ENCODE data around the gene EAPP.

The EAPP gene

DNA sequence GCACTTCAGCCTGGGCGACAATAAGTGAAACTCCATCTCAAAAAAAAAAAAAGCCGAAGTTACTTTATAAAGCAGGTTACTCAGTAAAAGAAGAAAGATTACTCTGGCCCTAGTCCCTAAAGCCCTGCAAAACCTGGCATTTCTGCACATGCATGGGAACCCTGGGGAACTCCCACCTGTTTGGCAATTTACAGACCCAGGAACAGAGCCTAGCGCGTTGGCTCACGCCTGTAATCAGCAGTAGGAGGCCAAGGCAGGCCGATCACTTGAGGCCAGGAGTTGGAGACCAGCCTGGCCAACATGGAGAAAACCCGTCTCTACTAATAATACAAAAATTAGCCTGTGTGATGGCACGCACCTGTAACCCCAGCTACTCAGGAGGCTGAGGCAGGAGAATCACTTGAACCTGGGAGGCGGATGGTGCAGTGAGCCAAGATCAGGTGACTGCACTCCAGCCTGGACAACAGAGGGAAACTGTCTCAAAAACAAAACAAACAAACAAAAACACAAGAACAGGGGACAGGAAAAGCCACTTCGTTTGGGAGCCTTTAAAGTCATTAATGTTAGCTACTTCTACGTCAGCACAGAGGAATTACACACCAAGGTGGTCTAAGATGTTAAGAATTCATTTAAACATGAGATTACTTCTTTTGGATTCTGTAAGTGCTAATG lies 43.4 kb downstream of the EAPP start:
- TF ChIP-seq, protein P1, sequence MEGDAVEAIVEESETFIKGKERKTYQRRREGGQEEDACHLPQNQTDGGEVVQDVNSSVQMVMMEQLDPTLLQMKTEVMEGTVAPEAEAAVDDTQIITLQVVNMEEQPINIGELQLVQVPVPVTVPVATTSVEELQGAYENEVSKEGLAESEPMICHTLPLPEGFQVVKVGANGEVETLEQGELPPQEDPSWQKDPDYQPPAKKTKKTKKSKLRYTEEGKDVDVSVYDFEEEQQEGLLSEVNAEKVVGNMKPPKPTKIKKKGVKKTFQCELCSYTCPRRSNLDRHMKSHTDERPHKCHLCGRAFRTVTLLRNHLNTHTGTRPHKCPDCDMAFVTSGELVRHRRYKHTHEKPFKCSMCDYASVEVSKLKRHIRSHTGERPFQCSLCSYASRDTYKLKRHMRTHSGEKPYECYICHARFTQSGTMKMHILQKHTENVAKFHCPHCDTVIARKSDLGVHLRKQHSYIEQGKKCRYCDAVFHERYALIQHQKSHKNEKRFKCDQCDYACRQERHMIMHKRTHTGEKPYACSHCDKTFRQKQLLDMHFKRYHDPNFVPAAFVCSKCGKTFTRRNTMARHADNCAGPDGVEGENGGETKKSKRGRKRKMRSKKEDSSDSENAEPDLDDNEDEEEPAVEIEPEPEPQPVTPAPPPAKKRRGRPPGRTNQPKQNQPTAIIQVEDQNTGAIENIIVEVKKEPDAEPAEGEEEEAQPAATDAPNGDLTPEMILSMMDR (IDR thresholded peaks at IDR 0.05; ENCODE audit: insufficient read depth, low read length, missing control alignments) = no peak
- DNase-seq (ENCODE audit: low read depth, low spot score) = no peak
- no peak overlapping the region for H3K4me3 ChIP-seq (ENCODE audit: low read depth, low read length)
- POLR2A ChIA-PET = interaction anchor here (1.4 kb wide), 1 partner anchor 36 kb away, joined by 5 read pairs; no protein-coding TSS in a partner anchor
- CTCF ChIA-PET = interaction anchor here (0.6 to 4.1 kb wide), 6 partner anchors 13 to 173 kb away, joined by 3 to 16 read pairs (median 4); no protein-coding TSS in a partner anchor

- ChIA-PET CTCF (no interaction called here), POLR2A (no interaction called here)
- H3K4me3 ChIP-seq (ENCODE audit: low read depth, low read length) = no peak overlapping the region
- no peak for DNase-seq (ENCODE audit: low read depth, low spot score)
- TF ChIP-seq, protein P1 (IDR thresholded peaks at IDR 0.05; ENCODE audit: insufficient read depth, low read length, missing control alignments) = no peak
These were observed 50.2 kb downstream of the EAPP start for GRCh38 chr14:34489324-34489723.

- no peak for DNase-seq (ENCODE audit: low read depth, low spot score)
- no peak overlapping the region for H3K4me3 ChIP-seq (ENCODE audit: low read depth, low read length)
- ChIA-PET POLR2A (no interaction called here), CTCF (no interaction called here)
- TF ChIP-seq, protein P1 (IDR thresholded peaks at IDR 0.05; ENCODE audit: insufficient read depth, low read length, missing control alignments) = no peak
These were observed 51.0 kb downstream of the EAPP start for GRCh38 chr14:34488528-34488927.

DNA sequence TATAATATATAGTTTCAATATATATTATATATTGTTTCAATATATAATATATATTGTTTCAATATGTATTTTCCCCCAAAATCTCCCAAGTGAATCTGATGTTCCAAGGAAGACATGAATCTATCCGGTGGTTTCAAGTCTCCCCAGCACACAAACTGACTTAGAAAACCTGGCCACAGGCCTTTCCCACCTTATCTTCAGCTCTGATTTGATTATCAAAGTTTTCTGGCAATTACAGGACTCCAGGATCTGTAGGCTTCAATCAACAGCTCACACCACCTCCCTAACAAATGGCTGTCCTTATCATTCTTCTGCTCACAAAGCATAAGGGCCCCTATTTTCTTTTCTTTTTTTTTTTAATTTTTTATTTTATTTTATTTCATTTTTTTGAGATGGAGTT lies 54.8 kb downstream of the EAPP start:
- no peak for DNase-seq (ENCODE audit: low read depth, low spot score)
- TF ChIP-seq, protein P1 (IDR thresholded peaks at IDR 0.05; ENCODE audit: insufficient read depth, low read length, missing control alignments) = no peak
- H3K4me3 ChIP-seq (ENCODE audit: low read depth, low read length) = no peak overlapping the region
- CTCF ChIA-PET = no interaction called here
- POLR2A ChIA-PET = no interaction called here

DNA sequence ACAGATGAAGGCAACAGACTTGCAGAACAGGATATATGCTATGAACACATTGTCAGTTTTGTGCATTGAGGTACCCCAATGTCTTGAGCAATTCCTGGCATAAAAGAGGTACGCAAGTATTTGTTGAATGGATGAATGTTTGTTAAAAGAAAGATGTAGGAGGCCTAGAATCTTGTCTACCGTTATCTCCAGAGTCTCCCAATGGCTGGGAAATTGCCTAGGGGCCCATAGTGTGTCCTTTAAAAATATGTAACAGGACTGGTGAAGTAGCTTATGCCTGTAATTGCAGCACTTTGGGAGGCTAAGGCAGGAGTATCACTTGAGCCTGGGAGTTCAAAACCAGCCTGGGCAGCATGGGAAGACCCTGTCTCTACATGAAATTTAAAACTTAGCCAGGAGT lies 57.0 kb downstream of the EAPP start:
- no peak for DNase-seq (ENCODE audit: low read depth, low spot score)
- H3K4me3 ChIP-seq (ENCODE audit: low read depth, low read length) = no peak overlapping the region
- POLR2A ChIA-PET = no interaction called here
- TF ChIP-seq, protein P1 (IDR thresholded peaks at IDR 0.05; ENCODE audit: insufficient read depth, low read length, missing control alignments) = no peak
- CTCF ChIA-PET = no interaction called here

DNA sequence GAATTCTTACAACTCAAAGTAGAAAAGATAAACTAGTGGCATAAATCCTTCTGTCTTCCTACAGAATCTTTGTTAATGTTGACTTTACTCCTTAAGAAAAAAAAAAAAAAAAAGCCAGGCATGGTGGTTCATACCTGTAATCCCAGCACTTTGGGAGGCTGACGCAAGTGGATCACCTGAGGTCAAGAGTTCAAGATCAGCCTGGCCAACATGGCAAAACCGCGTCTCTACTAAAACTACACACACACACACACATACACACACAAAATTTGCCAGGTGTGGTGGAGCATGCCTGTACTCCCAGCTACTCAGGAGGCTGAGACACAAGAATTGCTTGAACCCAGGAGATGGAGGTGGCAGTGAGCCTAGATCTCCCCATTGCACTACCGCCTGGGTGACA lies 59.8 kb downstream of the EAPP start:
- POLR2A ChIA-PET = no interaction called here
- TF ChIP-seq, protein P1 (IDR thresholded peaks at IDR 0.05; ENCODE audit: insufficient read depth, low read length, missing control alignments) = no peak
- CTCF ChIA-PET = no interaction called here
- no peak for DNase-seq (ENCODE audit: low read depth, low spot score)
- H3K4me3 ChIP-seq (ENCODE audit: low read depth, low read length) = no peak overlapping the region

Measured in AG04449 (cell line).